ENCODE data around the gene PGBD2. TPM values are rescaled to one million over a fixed set of nuclear protein-coding genes. Genes with fewer than 3 reads are reported as not detected.
"Not testable (repeated sequence)": the region's sequence is repeated elsewhere in the genome, so short reads cannot be mapped to it uniquely, and the experiment has no call there.

PGBD2 gene
- total RNA-seq, 1 experiment from 2014 or later: 5.3 TPM

DNA sequence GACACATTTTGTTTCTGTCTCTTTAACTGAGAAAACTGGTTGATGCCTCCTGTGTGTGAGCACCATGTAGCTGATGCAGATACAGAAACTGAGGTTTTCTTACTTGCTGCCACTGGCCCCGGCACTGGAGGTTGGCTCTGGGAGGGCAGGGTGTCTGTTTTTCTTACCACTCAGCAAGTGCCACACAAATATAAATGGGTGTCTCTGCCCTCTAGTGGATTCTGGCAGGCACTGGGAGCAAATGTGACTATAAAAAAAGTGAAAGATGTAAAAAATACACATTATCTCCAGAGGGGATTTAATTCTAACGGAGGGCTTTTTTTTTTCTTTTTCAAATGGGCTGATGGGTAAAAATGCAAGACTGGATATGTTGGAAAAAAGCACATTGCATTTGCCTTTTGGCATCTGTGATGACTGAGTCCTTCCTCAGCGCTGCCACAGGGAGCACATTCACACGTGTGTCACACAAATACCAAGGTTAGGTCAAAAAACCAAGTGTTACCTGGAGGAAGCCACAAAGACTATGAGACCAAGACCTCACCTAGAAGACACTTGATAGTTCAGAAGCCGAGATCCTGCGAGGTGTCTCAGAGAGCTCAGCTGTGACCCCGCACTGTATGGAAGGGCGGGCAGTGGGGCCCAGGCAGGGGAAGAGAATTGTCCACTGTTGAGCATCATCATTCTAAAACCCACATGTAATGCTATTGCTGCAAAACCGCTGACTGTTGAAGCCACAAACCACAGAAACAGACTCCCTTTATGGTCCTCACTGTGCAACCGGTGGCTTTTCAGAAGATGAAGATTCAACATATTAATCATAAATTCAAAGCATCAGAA is 18.9 kb downstream of the PGBD2 start:
- intact Hi-C loops (cut with micrococcal nuclease; ENCODE audit: unreplicated experiment): no loop called here
- no peak overlapping the region for H2AFZ ChIP-seq
- H3K4me2 ChIP-seq: no peak overlapping the region
- BruUV-seq (replicated peaks): no TSS peak
- no peak for TF ChIP-seq EZH2 (IDR thresholded peaks at IDR 0.05; ENCODE audit: low read depth)
- TF ChIP-seq, protein P1, sequence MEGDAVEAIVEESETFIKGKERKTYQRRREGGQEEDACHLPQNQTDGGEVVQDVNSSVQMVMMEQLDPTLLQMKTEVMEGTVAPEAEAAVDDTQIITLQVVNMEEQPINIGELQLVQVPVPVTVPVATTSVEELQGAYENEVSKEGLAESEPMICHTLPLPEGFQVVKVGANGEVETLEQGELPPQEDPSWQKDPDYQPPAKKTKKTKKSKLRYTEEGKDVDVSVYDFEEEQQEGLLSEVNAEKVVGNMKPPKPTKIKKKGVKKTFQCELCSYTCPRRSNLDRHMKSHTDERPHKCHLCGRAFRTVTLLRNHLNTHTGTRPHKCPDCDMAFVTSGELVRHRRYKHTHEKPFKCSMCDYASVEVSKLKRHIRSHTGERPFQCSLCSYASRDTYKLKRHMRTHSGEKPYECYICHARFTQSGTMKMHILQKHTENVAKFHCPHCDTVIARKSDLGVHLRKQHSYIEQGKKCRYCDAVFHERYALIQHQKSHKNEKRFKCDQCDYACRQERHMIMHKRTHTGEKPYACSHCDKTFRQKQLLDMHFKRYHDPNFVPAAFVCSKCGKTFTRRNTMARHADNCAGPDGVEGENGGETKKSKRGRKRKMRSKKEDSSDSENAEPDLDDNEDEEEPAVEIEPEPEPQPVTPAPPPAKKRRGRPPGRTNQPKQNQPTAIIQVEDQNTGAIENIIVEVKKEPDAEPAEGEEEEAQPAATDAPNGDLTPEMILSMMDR (conservative IDR thresholded peaks at IDR 0.05): peak; percentile 65
- H4K20me1 ChIP-seq (ENCODE audit: insufficient read depth): no peaks in the 10 kb centered on the region
- H3K79me2 ChIP-seq (ENCODE audit: low read depth): no peaks in the 10 kb centered on the region
- peak; percentile 20 to 36 for DNase-seq
- H3K9me2 ChIP-seq (ENCODE audit: insufficient read depth): no peaks in the 10 kb centered on the region
- no peaks in the 10 kb centered on the region for H3F3A ChIP-seq (ENCODE audit: insufficient read depth, low read depth)
- POLR2A ChIA-PET (ENCODE audit: unreplicated experiment): no interaction called here
- CTCF ChIA-PET: no interaction called here
- H3K4me3 ChIP-seq: no peak overlapping the region
- H3K27ac ChIP-seq: no peak overlapping the region
- H3K36me3 ChIP-seq (ENCODE audit: low read depth): no peaks in the 10 kb centered on the region
- no peaks in the 10 kb centered on the region for H3K27me3 ChIP-seq (ENCODE audit: insufficient read depth, low read depth)
- H3K4me1 ChIP-seq (replicated peaks; ENCODE audit: insufficient read depth): no peaks in the 10 kb centered on the region
- H3K9me3 ChIP-seq (ENCODE audit: insufficient read depth, low read depth): no peaks in the 10 kb centered on the region

DNA sequence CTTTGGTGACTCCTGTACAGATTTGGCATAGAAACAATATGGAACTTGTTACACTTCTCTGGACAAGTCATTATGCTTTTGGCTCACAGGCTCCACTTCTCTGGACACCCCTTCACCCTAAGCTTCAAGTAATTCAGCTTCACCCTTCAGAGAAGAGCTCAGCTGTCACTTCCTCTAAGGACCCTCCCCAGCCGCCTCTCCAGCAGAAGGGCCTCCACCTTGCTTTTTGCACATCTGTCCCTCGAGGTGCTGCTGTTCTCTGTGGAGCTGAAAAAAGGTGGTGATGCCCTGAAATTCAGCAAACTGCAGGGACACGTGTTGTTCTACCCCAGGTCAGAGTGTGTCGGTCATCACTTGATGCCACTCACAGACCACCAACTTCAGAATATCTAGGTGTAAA is 19.8 kb downstream of the PGBD2 start:
- BruUV-seq (replicated peaks); H4K20me1 ChIP-seq (ENCODE audit: insufficient read depth); H3K9me3 ChIP-seq (ENCODE audit: insufficient read depth, low read depth); H3F3A ChIP-seq (ENCODE audit: insufficient read depth, low read depth); H3K4me1 ChIP-seq (replicated peaks; ENCODE audit: insufficient read depth); intact Hi-C loops (cut with micrococcal nuclease; ENCODE audit: unreplicated experiment); H2AFZ ChIP-seq; H3K27ac ChIP-seq; H3K4me2 ChIP-seq; H3K4me3 ChIP-seq; H3K79me2 ChIP-seq (ENCODE audit: low read depth); POLR2A ChIA-PET (ENCODE audit: unreplicated experiment); H3K9me2 ChIP-seq (ENCODE audit: insufficient read depth); DNase-seq; CTCF ChIA-PET; H3K36me3 ChIP-seq (ENCODE audit: low read depth); H3K27me3 ChIP-seq (ENCODE audit: insufficient read depth, low read depth): not testable (repeated sequence)

DNA sequence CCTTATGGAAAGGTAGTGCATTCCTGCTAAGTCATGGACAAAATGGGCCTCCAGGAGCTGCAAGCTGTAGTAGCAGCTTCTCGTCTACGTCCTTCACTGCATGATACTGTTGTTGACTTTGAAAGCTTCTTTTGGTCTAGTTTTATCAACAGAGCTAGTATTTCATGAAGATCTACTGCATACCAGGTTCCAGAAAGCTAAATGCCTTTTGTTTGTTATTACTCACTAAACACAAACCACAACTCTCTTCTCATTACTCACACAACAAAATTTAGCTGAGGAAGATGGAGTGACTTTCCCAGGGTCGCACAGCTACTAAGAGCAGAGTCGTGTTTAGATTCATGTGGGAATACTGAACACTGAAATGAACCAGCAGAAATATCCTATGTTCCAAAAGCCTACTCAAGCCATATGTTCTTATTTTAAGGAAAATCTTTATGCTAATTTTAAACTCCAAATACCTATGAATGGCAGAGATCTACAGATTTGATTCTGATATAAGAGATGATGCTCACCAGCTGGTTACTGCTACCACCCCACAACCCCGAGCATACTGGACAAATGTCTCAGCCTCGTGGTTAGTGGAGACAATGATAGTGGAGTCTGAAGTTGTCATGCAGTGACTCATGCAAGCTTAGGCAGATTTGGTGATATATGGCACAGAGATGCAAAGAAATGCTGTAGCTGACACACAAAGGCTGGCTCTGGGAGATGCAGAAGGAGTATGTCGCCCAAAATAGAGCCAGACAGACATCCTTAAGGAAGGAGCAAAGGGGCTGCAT is 20.6 kb downstream of the PGBD2 start:
- Histone ChIP-seq H3F3A (ENCODE audit: insufficient read depth, low read depth) (no peaks in the 10 kb centered on the region), H3K9me2 (ENCODE audit: insufficient read depth) (no peaks in the 10 kb centered on the region), H4K20me1 (ENCODE audit: insufficient read depth) (no peaks in the 10 kb centered on the region), H3K4me1 (replicated peaks; ENCODE audit: insufficient read depth) (no peaks in the 10 kb centered on the region), H3K27me3 (ENCODE audit: insufficient read depth, low read depth) (no peaks in the 10 kb centered on the region), H2AFZ (no peak overlapping the region), H3K4me2 (no peak overlapping the region), H3K4me3 (no peak overlapping the region), H3K36me3 (ENCODE audit: low read depth) (no peaks in the 10 kb centered on the region), H3K27ac (no peak overlapping the region), H3K79me2 (ENCODE audit: low read depth) (no peaks in the 10 kb centered on the region), H3K9me3 (ENCODE audit: insufficient read depth, low read depth) (no peaks in the 10 kb centered on the region)
- intact Hi-C loops (cut with micrococcal nuclease; ENCODE audit: unreplicated experiment): no loop called here
- BruUV-seq (replicated peaks): no TSS peak
- no peak for DNase-seq
- no peak for TF ChIP-seq EZH2 (IDR thresholded peaks at IDR 0.05; ENCODE audit: low read depth)
- TF ChIP-seq, protein P1 (conservative IDR thresholded peaks at IDR 0.05): no peak
- CTCF ChIA-PET: no interaction called here
- POLR2A ChIA-PET (ENCODE audit: unreplicated experiment): no interaction called here

DNA sequence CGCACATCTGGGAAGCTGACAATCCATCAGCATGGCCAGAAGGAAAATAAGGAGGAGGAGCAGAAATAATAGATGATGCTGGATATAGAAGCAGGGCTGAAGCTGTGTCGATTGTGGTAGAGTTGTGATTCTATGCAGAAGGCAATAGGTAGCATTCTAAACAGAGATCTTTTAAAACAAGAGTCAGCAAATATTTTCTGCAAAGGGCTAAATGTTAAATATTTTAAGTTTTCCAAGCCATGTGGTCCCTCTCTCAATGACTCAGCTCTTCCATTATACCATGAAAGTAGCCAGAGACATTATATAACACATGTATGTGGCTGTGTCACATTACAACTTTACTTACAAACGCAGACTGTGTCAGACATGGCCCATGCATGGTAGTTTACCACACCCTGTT is 21.2 kb downstream of the PGBD2 start:
- H2AFZ ChIP-seq; H4K20me1 ChIP-seq (ENCODE audit: insufficient read depth); H3K27ac ChIP-seq; DNase-seq; H3K9me2 ChIP-seq (ENCODE audit: insufficient read depth); CTCF ChIA-PET; H3K9me3 ChIP-seq (ENCODE audit: insufficient read depth, low read depth); H3K4me2 ChIP-seq; H3K4me1 ChIP-seq (replicated peaks; ENCODE audit: insufficient read depth); H3K79me2 ChIP-seq (ENCODE audit: low read depth); H3K36me3 ChIP-seq (ENCODE audit: low read depth); H3F3A ChIP-seq (ENCODE audit: insufficient read depth, low read depth); H3K4me3 ChIP-seq; H3K27me3 ChIP-seq (ENCODE audit: insufficient read depth, low read depth); BruUV-seq (replicated peaks); intact Hi-C loops (cut with micrococcal nuclease; ENCODE audit: unreplicated experiment); POLR2A ChIA-PET (ENCODE audit: unreplicated experiment): not testable (repeated sequence)

DNA sequence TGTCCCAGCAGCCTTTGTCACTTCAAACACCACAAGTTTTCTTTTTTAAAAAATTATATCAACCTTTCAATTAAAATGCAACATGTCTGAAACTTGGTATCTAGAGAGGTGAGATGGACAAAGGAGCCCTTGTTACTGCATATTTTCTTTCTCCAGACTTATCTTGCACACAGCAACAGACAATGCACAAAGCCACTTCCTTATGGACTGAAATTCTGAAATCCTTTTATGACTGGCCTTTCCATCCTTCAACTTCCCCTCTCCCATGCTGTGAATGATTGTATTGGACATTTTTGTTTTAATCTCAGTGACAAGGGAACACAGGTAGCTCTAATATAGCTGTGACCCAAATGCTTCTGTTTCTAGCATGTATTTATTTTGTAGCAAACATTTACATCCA is 22.1 kb downstream of the PGBD2 start:
- POLR2A ChIA-PET (ENCODE audit: unreplicated experiment): not testable (repeated sequence)

DNA sequence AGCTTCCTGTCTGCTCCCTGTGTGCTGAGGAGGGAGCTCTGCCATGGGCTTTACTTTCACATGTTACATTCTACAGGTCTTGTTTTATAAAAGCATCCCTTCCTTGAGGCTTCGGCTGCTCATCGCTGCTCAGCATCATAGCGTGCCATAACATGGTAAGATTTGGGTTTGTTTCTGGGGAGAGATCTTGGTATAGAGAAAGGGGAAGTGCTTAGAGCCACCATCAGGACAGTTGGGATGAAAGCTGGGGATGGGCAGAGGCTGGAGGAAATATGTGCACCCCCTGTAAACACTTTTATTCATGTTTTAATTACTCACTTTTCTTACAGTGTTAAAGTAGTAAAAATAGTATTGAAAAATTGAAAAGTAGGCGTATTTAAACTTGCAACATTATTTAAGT is 24.0 kb downstream of the PGBD2 start:
- H4K20me1 ChIP-seq (ENCODE audit: insufficient read depth); BruUV-seq (replicated peaks); H3K4me3 ChIP-seq; intact Hi-C loops (cut with micrococcal nuclease; ENCODE audit: unreplicated experiment); POLR2A ChIA-PET (ENCODE audit: unreplicated experiment); H3K27ac ChIP-seq; H3K27me3 ChIP-seq (ENCODE audit: insufficient read depth, low read depth); CTCF ChIA-PET; DNase-seq; H3K4me1 ChIP-seq (replicated peaks; ENCODE audit: insufficient read depth); H3K9me2 ChIP-seq (ENCODE audit: insufficient read depth); H2AFZ ChIP-seq; H3K4me2 ChIP-seq; H3K9me3 ChIP-seq (ENCODE audit: insufficient read depth, low read depth); H3K79me2 ChIP-seq (ENCODE audit: low read depth); H3F3A ChIP-seq (ENCODE audit: insufficient read depth, low read depth); H3K36me3 ChIP-seq (ENCODE audit: low read depth): not testable (repeated sequence)

More for the DNA sequence above, 22.1 kb downstream of the PGBD2 start:
- H4K20me1 ChIP-seq (ENCODE audit: insufficient read depth); H3K9me2 ChIP-seq (ENCODE audit: insufficient read depth); H3K27me3 ChIP-seq (ENCODE audit: insufficient read depth, low read depth); H3K4me2 ChIP-seq; H3K4me3 ChIP-seq; BruUV-seq (replicated peaks); H3K9me3 ChIP-seq (ENCODE audit: insufficient read depth, low read depth); H3K79me2 ChIP-seq (ENCODE audit: low read depth); H3K36me3 ChIP-seq (ENCODE audit: low read depth); H3K4me1 ChIP-seq (replicated peaks; ENCODE audit: insufficient read depth); H3F3A ChIP-seq (ENCODE audit: insufficient read depth, low read depth); H3K27ac ChIP-seq; H2AFZ ChIP-seq; CTCF ChIA-PET; intact Hi-C loops (cut with micrococcal nuclease; ENCODE audit: unreplicated experiment); DNase-seq: not testable (repeated sequence)
